H1 (cell line): Measurements from ENCODE around the gene SERPINA1. TPM values are rescaled to one million over a fixed set of nuclear protein-coding genes. Genes with fewer than 3 reads are reported as not detected.

Experiments
- CTCF ChIA-PET: fragments of 300-600 bp; sonication (Branson Sonifier 250); formaldehyde crosslinking; loops from one replicate; lab custom pipeline; 2021; ENCODE audit not compliant: partially characterized antibody; lab: Charles Lee
- POLR2A ChIA-PET: fragments of 300-600 bp; sonication (Branson Sonifier 250); formaldehyde crosslinking; loops from one replicate; lab custom pipeline; 2021; ENCODE audit warnings: inconsistent platforms; ENCODE audit not compliant: partially characterized antibody; lab: Charles Lee
- DNase-seq, 2 experiments: peaks; one replicate each; pipeline versions ENCODE4 v3.0.0 to v3.0.0-alpha.2; 2010 to 2022; ENCODE audit warnings: low spot score in 2 of 2, low read depth in 1 of 2, mixed read lengths in 1 of 2
- FAIRE-seq: peaks from 2 replicates; lab custom pipeline; 2011; peaks lifted over from hg19 to GRCh38; lab: Jason Lieb, UNC
- H2AFZ ChIP-seq: 2 replicates; pipeline ENCODE4 v1.8.1; 2012; ENCODE audit warnings: low read length, inconsistent platforms
- H2AK5ac ChIP-seq: 2 replicates; pipeline ENCODE4 v1.6.1; 2013; ENCODE audit warnings: low read depth, low read length
- H2BK120ac ChIP-seq: replicated peaks from 2 replicates; pipeline ENCODE3; 2013; ENCODE audit warnings: low read depth, low read length, inconsistent platforms
- H2BK12ac ChIP-seq: 2 replicates; pipeline ENCODE4 v1.6.1; 2013; ENCODE audit warnings: low read depth, low read length
- H2BK15ac ChIP-seq: 2 replicates; pipeline ENCODE4 v1.6.1; 2013; ENCODE audit warnings: low read length
- H2BK20ac ChIP-seq: 2 replicates; pipeline ENCODE4 v1.6.1; 2013; ENCODE audit warnings: low read length
- H2BK5ac ChIP-seq: 2 replicates; pipeline ENCODE4 v1.6.1; 2013; ENCODE audit warnings: low read depth, low read length
- H3K14ac ChIP-seq: 2 replicates; pipeline ENCODE4 v1.6.1; 2013; ENCODE audit warnings: inconsistent platforms; ENCODE audit not compliant: insufficient read length
- H3K18ac ChIP-seq: 2 replicates; pipeline ENCODE4 v1.6.1; 2013; ENCODE audit warnings: low read length; ENCODE audit errors: extremely low read depth
- H3K23ac ChIP-seq: 2 replicates; pipeline ENCODE4 v1.6.1; 2013; ENCODE audit warnings: inconsistent platforms; ENCODE audit not compliant: insufficient read length
- H3K23me2 ChIP-seq: 2 replicates; pipeline ENCODE4 v1.6.1; 2013; ENCODE audit warnings: low read depth, low read length
- H3K27ac ChIP-seq: 2 replicates; pipeline ENCODE4 v1.6.1; 2011; ENCODE audit warnings: low read depth, low read length, inconsistent platforms
- H3K27me3 ChIP-seq, 4 experiments: replicated peaks in 1 of 4; 1 replicate in 1 of 4; 2 replicates in 3 of 4; pipeline versions ENCODE4 v1.6.1 to v1.8.1; 2011 to 2013; ENCODE audit warnings: low read length in 3 of 4, mild to moderate bottlenecking in 3 of 4, inconsistent platforms in 2 of 4, mixed read lengths in 2 of 4, moderate library complexity in 1 of 4; ENCODE audit not compliant: control insufficient read depth in 3 of 4, insufficient read depth in 3 of 4; ENCODE audit errors: extremely low read depth in 1 of 4
- H3K36me3 ChIP-seq, 4 experiments: 2 replicates each; pipeline versions ENCODE4 v1.6.1 to v1.8.1; 2011 to 2013; ENCODE audit warnings: mild to moderate bottlenecking in 4 of 4, low read length in 3 of 4, moderate library complexity in 2 of 4, control low read depth in 1 of 4, inconsistent platforms in 1 of 4; ENCODE audit not compliant: insufficient read depth in 4 of 4, control insufficient read depth in 2 of 4
- H3K4ac ChIP-seq: replicated peaks from 2 replicates; pipeline ENCODE3; 2013; ENCODE audit warnings: low read length, low read depth, mixed read lengths, inconsistent platforms; ENCODE audit not compliant: insufficient read length
- H3K4me1 ChIP-seq, 4 experiments: replicated peaks in 1 of 4; 1 replicate in 1 of 4; 2 replicates in 3 of 4; pipeline versions ENCODE4 v1.6.1 to v1.8.1; 2011 to 2013; ENCODE audit warnings: low read length in 3 of 4, inconsistent platforms in 2 of 4, mixed read lengths in 1 of 4; ENCODE audit not compliant: insufficient read depth in 4 of 4, control insufficient read depth in 3 of 4
- H3K4me2 ChIP-seq, 2 experiments: 2 replicates each; pipeline versions ENCODE4 v1.6.1 to v1.8.1; 2011 to 2013; ENCODE audit warnings: low read depth in 2 of 2, low read length in 2 of 2, control low read depth in 1 of 2, inconsistent platforms in 1 of 2, mild to moderate bottlenecking in 1 of 2; ENCODE audit not compliant: insufficient read depth in 1 of 2
- H3K4me3 ChIP-seq, 4 experiments: fragments of 200-600, 300-600 bp in 1 of 4; sonication (generic), shearing (Covaris generic), sonication (Bioruptor Twin) in 1 of 4; 2 replicates each; pipeline versions ENCODE4 v1.5.1 to v1.8.1; 2011 to 2016; ENCODE audit warnings: low read length in 4 of 4, low read depth in 3 of 4, control low read depth in 2 of 4, inconsistent platforms in 2 of 4, mild to moderate bottlenecking in 2 of 4, mixed read lengths in 1 of 4, moderate library complexity in 1 of 4; ENCODE audit not compliant: insufficient read depth in 2 of 4; ENCODE audit errors: extremely low read depth in 1 of 4
- H3K56ac ChIP-seq: replicated peaks from 2 replicates; pipeline ENCODE3; 2013; ENCODE audit warnings: low read depth, mild to moderate bottlenecking, mixed read lengths, low read length, inconsistent platforms; ENCODE audit not compliant: insufficient read length
- H3K79me1 ChIP-seq: 2 replicates; pipeline ENCODE4 v1.6.1; 2013; ENCODE audit warnings: low read depth, low read length, control low read depth
- H3K79me2 ChIP-seq, 2 experiments: 2 replicates each; pipeline versions ENCODE4 v1.6.1 to v1.8.1; 2012 to 2013; ENCODE audit warnings: low read length in 2 of 2, mild to moderate bottlenecking in 2 of 2, inconsistent platforms in 1 of 2; ENCODE audit not compliant: insufficient read depth in 2 of 2, control insufficient read depth in 1 of 2
- H3K9ac ChIP-seq, 4 experiments: replicated peaks in 1 of 4; 1 replicate in 1 of 4; 2 replicates in 3 of 4; pipeline versions ENCODE4 v1.6.1 to v1.8.1; 2011 to 2013; ENCODE audit warnings: low read depth in 3 of 4, low read length in 3 of 4, control low read depth in 2 of 4, mild to moderate bottlenecking in 2 of 4, moderate library complexity in 2 of 4, inconsistent platforms in 1 of 4; ENCODE audit errors: extremely low read depth in 1 of 4
- H3K9me3 ChIP-seq, 2 experiments: 2 replicates each; pipeline versions ENCODE4 v1.6.1 to v1.8.1; 2012 to 2013; ENCODE audit warnings: mild to moderate bottlenecking in 2 of 2, moderate library complexity in 2 of 2, control low read depth in 1 of 2, inconsistent platforms in 1 of 2, low read depth in 1 of 2, low read length in 1 of 2, mixed read lengths in 1 of 2; ENCODE audit not compliant: insufficient read depth in 2 of 2
- H4K20me1 ChIP-seq, 2 experiments: replicated peaks in 1 of 2; 2 replicates each; pipeline versions ENCODE3 to v1.8.1; 2011 to 2013; ENCODE audit warnings: inconsistent platforms in 2 of 2, low read length in 2 of 2, mild to moderate bottlenecking in 1 of 2; ENCODE audit not compliant: insufficient read depth in 2 of 2, control insufficient read depth in 1 of 2
- H4K5ac ChIP-seq: 2 replicates; pipeline ENCODE4 v1.6.1; 2013; ENCODE audit warnings: low read length, low read depth, mixed read lengths, inconsistent platforms; ENCODE audit not compliant: insufficient read length
- H4K8ac ChIP-seq: 2 replicates; pipeline ENCODE4 v1.8.0; 2013; ENCODE audit warnings: mild to moderate bottlenecking, moderate library complexity, low read length, inconsistent platforms; ENCODE audit not compliant: insufficient read depth; ENCODE audit errors: extremely low read depth
- H4K91ac ChIP-seq: replicated peaks from 2 replicates; pipeline ENCODE3; 2013; ENCODE audit warnings: low read length, mixed read lengths, inconsistent platforms; ENCODE audit not compliant: insufficient read length
- ATF3 ChIP-seq: IDR thresholded peaks from 2 replicates; pipeline ENCODE4 v1.6.1; 2011; ENCODE audit warnings: low read depth, mild to moderate bottlenecking, low read length; ENCODE audit not compliant: insufficient read depth
- BACH1 ChIP-seq: IDR thresholded peaks from 2 replicates; pipeline ENCODE4 v1.6.1; 2012; ENCODE audit warnings: low read length, improper control_type of control experiment
- CTBP2 ChIP-seq: IDR thresholded peaks from 2 replicates; pipeline ENCODE4 v1.7.0; 2011; ENCODE audit warnings: borderline replicate concordance, mild to moderate bottlenecking, moderate library complexity, mixed read lengths, low read length; ENCODE audit not compliant: insufficient read depth, insufficient read length
- EGR1 ChIP-seq: IDR thresholded peaks from 2 replicates; pipeline ENCODE4 v1.6.1; 2011; ENCODE audit warnings: low read depth, low read length, borderline replicate concordance
- GABPA ChIP-seq: IDR thresholded peaks from 2 replicates; pipeline ENCODE4 v1.6.1; 2011; ENCODE audit warnings: mild to moderate bottlenecking, low read length, moderate library complexity, borderline replicate concordance; ENCODE audit not compliant: insufficient read depth
- HDAC6 ChIP-seq: IDR thresholded peaks from one replicate; pipeline ENCODE4 v1.7.1; 2012; ENCODE audit warnings: low read depth, mild to moderate bottlenecking, inconsistent platforms, low read length, moderate library complexity
- KDM4A ChIP-seq: IDR thresholded peaks from one replicate; pipeline ENCODE4 v1.7.1; 2012; ENCODE audit warnings: low read depth, mild to moderate bottlenecking, moderate library complexity, low read length, inconsistent platforms; ENCODE audit not compliant: severe bottlenecking
- NRF1 ChIP-seq: IDR thresholded peaks from 2 replicates; pipeline ENCODE4 v1.6.1; 2011; ENCODE audit warnings: mild to moderate bottlenecking, low read depth, low read length, improper control_type of control experiment
- POLR2A ChIP-seq, 2 experiments: IDR thresholded peaks; 1 replicate in 1 of 2; 2 replicates in 1 of 2; pipeline ENCODE4 v1.6.1; 2011; ENCODE audit warnings: low read depth in 2 of 2, low read length in 2 of 2, mild to moderate bottlenecking in 2 of 2; ENCODE audit errors: control extremely low read depth in 1 of 2
- SRF ChIP-seq: IDR thresholded peaks from 2 replicates; pipeline ENCODE4 v1.6.1; 2011; ENCODE audit warnings: mild to moderate bottlenecking, low read depth, low read length, moderate library complexity
- TCF12 ChIP-seq: IDR thresholded peaks from 2 replicates; pipeline ENCODE4 v1.6.1; 2011; ENCODE audit warnings: low read depth, mild to moderate bottlenecking, low read length
- USF2 ChIP-seq: IDR thresholded peaks from 2 replicates; pipeline ENCODE4 v1.6.1; 2011; ENCODE audit warnings: low read length, improper control_type of control experiment
- ZNF274 ChIP-seq: IDR thresholded peaks from 2 replicates; pipeline ENCODE4 v1.7.0; 2012; ENCODE audit warnings: low read length, borderline replicate concordance; ENCODE audit errors: extremely low read depth
- WGBS, 2 experiments: shearing (Covaris generic) in 1 of 2; methylation state at CpG; one replicate each; pipeline versions ENCODE4 v1.1.6 to v1.1.7; 2013 to 2015; ENCODE audit warnings: low lambda C conversion rate in 2 of 2, mixed read lengths in 2 of 2, inconsistent platforms in 1 of 2, low coverage in 1 of 2, missing lambda C conversion rate in 1 of 2; ENCODE audit not compliant: insufficient replicate concordance in 2 of 2, insufficient coverage in 1 of 2, insufficient read length in 1 of 2; ENCODE audit errors: extremely low coverage in 1 of 2, missing lambda C conversion rate in 1 of 2; 5-methylcytosine and 5-hydroxymethylcytosine counted together
- polyA plus RNA-seq, 7 experiments: library from polyadenylated mRNA; depleted of rRNA in 3 of 7; stranded (reverse) in 5 of 7; unstranded in 2 of 7; fragments of >200 nt in 5 of 7; fragments of 200-250 nt in 2 of 7; gene quantifications; 1 replicate in 5 of 7; 2 replicates in 1 of 7; 4 replicates in 1 of 7; pipeline versions ENCODE4 v1.2.1 to v1.2.3, GENCODE V29; 2011 to 2013; ENCODE audit warnings: missing spikeins in 2 of 7, mixed read lengths in 2 of 7
- total RNA-seq: library from RNA; stranded (reverse); fragmentation: NEBNext Ultra II Directional; extraction: Animal tissue kit (Norgen Biotek cat#: 25700); gene quantifications from 2 replicates; pipeline ENCODE4 v1.2.1, GENCODE V29; 2021

The SERPINA1 gene
- total and polyA plus RNA-seq, 2 of the 8 experiments (the other 6 are each of a cell fraction or from before 2014, with no cell fraction given) = 0.08 TPM; not detected in 1

- no peaks in the 10 kb centered on the region for H3K9me3 ChIP-seq
- H3K4me2 ChIP-seq = no peak overlapping the region
- ChIA-PET POLR2A (no interaction called here), CTCF (interaction anchor here (0.8 to 4.7 kb wide), 5 partner anchors 10 to 123 kb away, joined by 3 to 25 read pairs (median 5); no protein-coding TSS in a partner anchor)
- no peak overlapping the region for H2BK15ac ChIP-seq
- no peaks in the 10 kb centered on the region for H4K20me1 ChIP-seq
- no peak overlapping the region for H2BK12ac ChIP-seq
- no peak overlapping the region for H3K27ac ChIP-seq
- H2BK5ac ChIP-seq = no peak overlapping the region
- 94% methylated on average over 4 of the region's 4 CpGs; no CpG with 5 or more reads in 1 of the 2 experiments for whole genome bisulfite sequencing, 2 experiments
- no peaks in the 10 kb centered on the region for H3K79me2 ChIP-seq
- H3K18ac ChIP-seq = no peak overlapping the region
- no peak for FAIRE-seq
- H3K56ac ChIP-seq = no peak overlapping the region
- no peak overlapping the region for H3K4ac ChIP-seq
- no peak overlapping the region for H4K5ac ChIP-seq
- 0 out of 7 replicates have a peak, but pooled peaks cover 0 to 2% (median 0%) of the 10 kb centered on the region in 4 experiments for H3K4me1 ChIP-seq
- no peak overlapping the region for H4K91ac ChIP-seq
- H2AFZ ChIP-seq = no peak overlapping the region
- no peaks in the 10 kb centered on the region for H3K79me1 ChIP-seq
- no peak for DNase-seq
- H2BK20ac ChIP-seq = no peak overlapping the region
- H2AK5ac ChIP-seq = no peak overlapping the region
- H3K9ac ChIP-seq = no peak overlapping the region
- no peak overlapping the region for H4K8ac ChIP-seq
- no peaks in the 10 kb centered on the region for H3K23me2 ChIP-seq
- H3K27me3 ChIP-seq = no peaks in the 10 kb centered on the region
- no peak overlapping the region for H3K23ac ChIP-seq
- no peak overlapping the region for H3K14ac ChIP-seq
- H3K4me3 ChIP-seq = no peak overlapping the region
- no peaks in the 10 kb centered on the region for H3K36me3 ChIP-seq
- H2BK120ac ChIP-seq = no peak overlapping the region
- TF ChIP-seq ZNF274 (no peak), HDAC6 (no peak), ATF3 (no peak), CTBP2 (no peak), TCF12 (no peak), SRF (no peak), EGR1 (no peak), NRF1 (no peak), GABPA (no peak), KDM4A (no peak), POLR2A (IDR thresholded peaks at IDR 0.05; ENCODE audit: control extremely low read depth in 1 of 2, low read depth in 2 of 2, low read length in 2 of 2) (no peak), BACH1 (no peak), USF2 (no peak)
These were observed 38.1 kb upstream of the SERPINA1 start for GRCh38 chr14:94426526-94426925.
